H9 (cell line): ENCODE measurements around the gene HNRNPA3. TPM values are rescaled to one million over a fixed set of nuclear protein-coding genes. Genes with fewer than 3 reads are reported as not detected.
A peak's percentile ranks its signal among the peaks of the same experiment; 100 is the strongest.
"Not testable (repeated sequence)": the region's sequence is repeated elsewhere in the genome, so short reads cannot be mapped to it uniquely, and the experiment has no call there.

Experiments
- DNase-seq: peaks from one replicate; pipeline ENCODE4 v3.0.0-alpha.2; 2017
- H2AFZ ChIP-seq: one replicate; pipeline ENCODE4 v1.6.1; 2013; ENCODE audit warnings: mild to moderate bottlenecking, low read length, control low read depth, moderate library complexity
- H2AK5ac ChIP-seq: 2 replicates; pipeline ENCODE4 v1.6.1; 2013; ENCODE audit warnings: low read length, control low read depth, mixed read lengths; ENCODE audit not compliant: insufficient read length
- H2BK120ac ChIP-seq: one replicate; pipeline ENCODE4 v1.6.1; 2013; ENCODE audit warnings: low read depth, mild to moderate bottlenecking, low read length, control low read depth, inconsistent platforms; ENCODE audit not compliant: poor library complexity, severe bottlenecking
- H2BK12ac ChIP-seq: 2 replicates; pipeline ENCODE4 v1.6.1; 2013; ENCODE audit warnings: low read length, control low read depth, mixed read lengths, low read depth; ENCODE audit not compliant: insufficient read length
- H2BK15ac ChIP-seq: 2 replicates; pipeline ENCODE4 v1.6.1; 2013; ENCODE audit warnings: low read depth, low read length, control low read depth
- H2BK20ac ChIP-seq: one replicate; pipeline ENCODE4 v1.6.1; 2013; ENCODE audit warnings: low read depth, mild to moderate bottlenecking, low read length, control low read depth, inconsistent platforms; ENCODE audit not compliant: poor library complexity, severe bottlenecking
- H2BK5ac ChIP-seq: 2 replicates; pipeline ENCODE4 v1.6.1; 2013; ENCODE audit warnings: low read length, control low read depth, mixed read lengths; ENCODE audit not compliant: insufficient read length
- H3K14ac ChIP-seq: 2 replicates; pipeline ENCODE4 v1.6.1; 2013; ENCODE audit warnings: low read length, control low read depth; ENCODE audit not compliant: insufficient read depth
- H3K18ac ChIP-seq: 2 replicates; pipeline ENCODE4 v1.6.1; 2013; ENCODE audit warnings: low read depth, mild to moderate bottlenecking, mixed read lengths, low read length, control low read depth; ENCODE audit not compliant: insufficient read length
- H3K23ac ChIP-seq: 2 replicates; pipeline ENCODE4 v1.6.1; 2013; ENCODE audit warnings: low read length, control low read depth, mixed read lengths, low read depth; ENCODE audit not compliant: insufficient read length
- H3K23me2 ChIP-seq: 2 replicates; pipeline ENCODE4 v1.6.1; 2013; ENCODE audit warnings: low read depth, mild to moderate bottlenecking, mixed read lengths, low read length, control low read depth; ENCODE audit not compliant: insufficient read length, poor library complexity, severe bottlenecking
- H3K27ac ChIP-seq: 2 replicates; pipeline ENCODE4 v1.5.1; 2013; ENCODE audit warnings: low read length, control low read depth, mixed read lengths, low read depth; ENCODE audit not compliant: insufficient read length
- H3K27me3 ChIP-seq: 2 replicates; pipeline ENCODE4 v1.6.1; 2013; ENCODE audit warnings: low read length, control low read depth, inconsistent platforms; ENCODE audit not compliant: insufficient read depth
- H3K4ac ChIP-seq: 2 replicates; pipeline ENCODE4 v1.6.1; 2013; ENCODE audit warnings: low read depth, mild to moderate bottlenecking, control low read depth, inconsistent platforms, low read length, moderate library complexity
- H3K4me1 ChIP-seq: 2 replicates; pipeline ENCODE4 v1.6.1; 2013; ENCODE audit warnings: low read length, control low read depth, inconsistent platforms; ENCODE audit not compliant: insufficient read depth
- H3K4me2 ChIP-seq: 2 replicates; pipeline ENCODE4 v1.6.1; 2013; ENCODE audit warnings: low read length, control low read depth, mixed read lengths; ENCODE audit not compliant: insufficient read length, insufficient read depth
- H3K56ac ChIP-seq: 2 replicates; pipeline ENCODE4 v1.6.1; 2013; ENCODE audit warnings: low read depth, mild to moderate bottlenecking, mixed read lengths, low read length, control low read depth; ENCODE audit not compliant: insufficient read length
- H3K79me1 ChIP-seq: 2 replicates; pipeline ENCODE4 v1.6.1; 2013; ENCODE audit warnings: low read depth, mild to moderate bottlenecking, moderate library complexity, low read length, control low read depth, inconsistent platforms; ENCODE audit not compliant: insufficient read depth, poor library complexity, severe bottlenecking
- H3K79me2 ChIP-seq: 2 replicates; pipeline ENCODE4 v1.6.1; 2013; ENCODE audit warnings: low read length, control low read depth, inconsistent platforms; ENCODE audit not compliant: insufficient read depth
- H3K9ac ChIP-seq: 2 replicates; pipeline ENCODE4 v1.6.1; 2013; ENCODE audit warnings: low read length, control low read depth, mixed read lengths; ENCODE audit not compliant: insufficient read length; ENCODE audit errors: extremely low read depth
- H3K9me3 ChIP-seq: one replicate; pipeline ENCODE4 v1.6.1; 2013; ENCODE audit warnings: low read depth, low read length, inconsistent platforms; ENCODE audit not compliant: control insufficient read depth
- H3T11ph ChIP-seq: one replicate; pipeline ENCODE4 v1.6.1; 2013; ENCODE audit warnings: mild to moderate bottlenecking, low read length, control low read depth, inconsistent platforms
- H4K20me1 ChIP-seq: one replicate; pipeline ENCODE4 v1.6.1; 2013; ENCODE audit not compliant: control insufficient read depth, insufficient read length, insufficient read depth
- H4K5ac ChIP-seq: 2 replicates; pipeline ENCODE4 v1.6.1; 2013; ENCODE audit warnings: low read depth, mild to moderate bottlenecking, mixed read lengths, low read length, control low read depth; ENCODE audit not compliant: insufficient read length
- H4K8ac ChIP-seq: replicated peaks from 2 replicates; pipeline ENCODE4 v1.6.1; 2013; ENCODE audit warnings: low read length, control low read depth, mixed read lengths, low read depth; ENCODE audit not compliant: insufficient read length
- H4K91ac ChIP-seq: 2 replicates; pipeline ENCODE4 v1.6.1; 2013; ENCODE audit warnings: low read depth, mild to moderate bottlenecking, moderate library complexity, mixed read lengths, low read length, control low read depth; ENCODE audit not compliant: insufficient read length
- H3K27ac Mint-ChIP-seq, 3 experiments: 2 replicates in 2 of 3; 3 replicates in 1 of 3; pipeline ENCODE4 v1.8.0; 2020 to 2021; ENCODE audit warnings: mixed read lengths in 3 of 3, mild to moderate bottlenecking in 1 of 3, moderate library complexity in 1 of 3
- H3K27me3 Mint-ChIP-seq: 2 replicates; pipeline ENCODE4 v1.8.0; 2021; ENCODE audit warnings: low read depth, mild to moderate bottlenecking, moderate library complexity, mixed read lengths
- H3K36me3 Mint-ChIP-seq, 3 experiments: 2 replicates in 2 of 3; 3 replicates in 1 of 3; pipeline ENCODE4 v1.8.0; 2020 to 2021; ENCODE audit warnings: low read depth in 3 of 3, mixed read lengths in 3 of 3; ENCODE audit not compliant: insufficient read depth in 1 of 3
- H3K4me1 Mint-ChIP-seq, 2 experiments: 2 replicates each; pipeline ENCODE4 v1.8.0; 2020; ENCODE audit warnings: mixed read lengths in 2 of 2
- H3K4me3 Mint-ChIP-seq, 2 experiments: 2 replicates in 1 of 2; 3 replicates in 1 of 2; pipeline ENCODE4 v1.8.0; 2020 to 2021; ENCODE audit warnings: mild to moderate bottlenecking in 2 of 2, mixed read lengths in 2 of 2, moderate library complexity in 1 of 2
- H3K9me3 Mint-ChIP-seq, 2 experiments: 2 replicates in 1 of 2; 3 replicates in 1 of 2; pipeline ENCODE4 v1.8.0; 2020; ENCODE audit warnings: mild to moderate bottlenecking in 2 of 2, mixed read lengths in 2 of 2, moderate library complexity in 1 of 2
- WGBS: extraction: QIAGEN DNeasy Blood & Tissue Kit; methylation state at CpG from one replicate; pipeline ENCODE4 v1.1.7; 2013; ENCODE audit warnings: missing lambda C conversion rate, low lambda C conversion rate, mixed read lengths; ENCODE audit not compliant: insufficient read length; ENCODE audit errors: extremely low coverage; 5-methylcytosine and 5-hydroxymethylcytosine counted together
- total RNA-seq: library from RNA; stranded (reverse); gene quantifications from 2 replicates; pipeline ENCODE4 v1.2.1, GENCODE V29; 2021
- TF ChIP-seq, protein P1 (sequence below): fragments of 200-600 bp; sonication (generic); conservative IDR thresholded peaks from 3 replicates; pipeline ENCODE4 v1.8.0; 2021; ENCODE audit warnings: antibody characterized with exemption, mild to moderate bottlenecking

The HNRNPA3 gene
- total RNA-seq, 1 experiment from 2014 or later, result 405 TPM

DNA sequence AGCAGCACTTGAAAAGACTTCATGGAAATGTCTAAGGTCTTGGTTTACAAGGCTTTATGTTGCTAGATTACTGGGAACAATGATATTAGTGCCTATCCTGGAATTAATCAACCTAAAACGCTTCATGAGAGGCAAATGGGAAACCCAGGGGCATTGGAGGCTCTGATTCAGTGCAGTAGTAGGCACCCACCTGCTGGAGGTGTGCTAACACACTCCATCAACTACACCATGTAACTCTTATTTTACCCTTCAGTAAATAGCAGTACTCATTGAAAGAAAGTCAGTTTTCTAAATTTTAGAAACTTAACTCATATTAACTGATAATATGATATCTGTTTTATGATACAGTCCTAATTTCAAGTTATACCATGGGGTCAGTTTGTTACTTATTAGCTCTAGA is 17.4 kb upstream of the HNRNPA3 start:
- WGBS, result no CpG with 5 or more reads among the region's 1 CpG

DNA sequence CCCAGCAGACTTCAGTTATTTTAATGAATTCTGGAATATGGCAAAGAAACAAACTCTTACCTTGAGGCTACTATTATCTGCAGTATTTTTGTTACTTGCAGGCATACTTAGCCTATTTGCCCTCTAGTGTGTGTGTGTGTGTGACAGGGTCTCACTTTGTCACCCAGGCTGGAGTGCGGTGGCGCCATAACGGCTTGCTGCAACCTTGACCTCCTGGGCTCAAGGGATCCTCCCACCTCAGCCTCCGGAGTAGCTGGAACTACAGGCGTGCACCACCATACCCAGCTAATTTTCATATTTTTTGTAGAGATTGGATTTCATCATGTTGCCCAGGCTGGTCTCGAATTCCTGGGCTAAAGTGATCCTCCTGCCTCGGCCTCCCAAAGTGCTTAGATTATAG is 12.2 kb upstream of the HNRNPA3 start:
- not testable (repeated sequence) for H3K9ac ChIP-seq, H4K5ac ChIP-seq, H3K4me1 ChIP-seq, H3K9me3 ChIP-seq, H2BK15ac ChIP-seq, H3K27ac ChIP-seq, H3K27me3 ChIP-seq, H3K79me1 ChIP-seq, H3K18ac ChIP-seq, H3K79me2 ChIP-seq, H2AFZ ChIP-seq, H4K8ac ChIP-seq, H3T11ph ChIP-seq, H3K27me3 Mint-ChIP-seq, H3K4me2 ChIP-seq, H2BK5ac ChIP-seq, H2BK12ac ChIP-seq, H2BK20ac ChIP-seq, H3K23ac ChIP-seq, H3K9me3 Mint-ChIP-seq, DNase-seq, H3K14ac ChIP-seq, H3K36me3 Mint-ChIP-seq, H3K23me2 ChIP-seq, H3K56ac ChIP-seq, H3K27ac Mint-ChIP-seq, H4K91ac ChIP-seq, H3K4me3 Mint-ChIP-seq, H2AK5ac ChIP-seq, H2BK120ac ChIP-seq, H4K20me1 ChIP-seq, H3K4ac ChIP-seq
- H3K4me1 Mint-ChIP-seq, result peaks cover 18 to 21% of the 10 kb centered on the region in 2 experiments
- WGBS, result no CpG with 5 or more reads among the region's 7 CpGs

More for the DNA sequence above, 17.4 kb upstream of the HNRNPA3 start:
- no peak overlapping the region for H3K23ac ChIP-seq
- H2BK120ac ChIP-seq, result no peak overlapping the region
- no peak overlapping the region for H2BK5ac ChIP-seq
- Mint-ChIP-seq H3K27ac (no peak overlapping the region), H3K4me1 (no peaks in the 10 kb centered on the region), H3K4me3 (no peak overlapping the region), H3K36me3 (no peaks in the 10 kb centered on the region), H3K9me3 (no peaks in the 10 kb centered on the region), H3K27me3 (no peaks in the 10 kb centered on the region)
- no peaks in the 10 kb centered on the region for H3K23me2 ChIP-seq
- H2AFZ ChIP-seq, result no peak overlapping the region
- H3K9me3 ChIP-seq, result no peaks in the 10 kb centered on the region
- H3K27ac ChIP-seq, result no peak overlapping the region
- no peaks in the 10 kb centered on the region for H3K27me3 ChIP-seq
- TF ChIP-seq, protein P1, sequence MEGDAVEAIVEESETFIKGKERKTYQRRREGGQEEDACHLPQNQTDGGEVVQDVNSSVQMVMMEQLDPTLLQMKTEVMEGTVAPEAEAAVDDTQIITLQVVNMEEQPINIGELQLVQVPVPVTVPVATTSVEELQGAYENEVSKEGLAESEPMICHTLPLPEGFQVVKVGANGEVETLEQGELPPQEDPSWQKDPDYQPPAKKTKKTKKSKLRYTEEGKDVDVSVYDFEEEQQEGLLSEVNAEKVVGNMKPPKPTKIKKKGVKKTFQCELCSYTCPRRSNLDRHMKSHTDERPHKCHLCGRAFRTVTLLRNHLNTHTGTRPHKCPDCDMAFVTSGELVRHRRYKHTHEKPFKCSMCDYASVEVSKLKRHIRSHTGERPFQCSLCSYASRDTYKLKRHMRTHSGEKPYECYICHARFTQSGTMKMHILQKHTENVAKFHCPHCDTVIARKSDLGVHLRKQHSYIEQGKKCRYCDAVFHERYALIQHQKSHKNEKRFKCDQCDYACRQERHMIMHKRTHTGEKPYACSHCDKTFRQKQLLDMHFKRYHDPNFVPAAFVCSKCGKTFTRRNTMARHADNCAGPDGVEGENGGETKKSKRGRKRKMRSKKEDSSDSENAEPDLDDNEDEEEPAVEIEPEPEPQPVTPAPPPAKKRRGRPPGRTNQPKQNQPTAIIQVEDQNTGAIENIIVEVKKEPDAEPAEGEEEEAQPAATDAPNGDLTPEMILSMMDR, result peak; percentile 53
- H3K9ac ChIP-seq, result no peak overlapping the region
- no peak overlapping the region for H4K8ac ChIP-seq
- no peak overlapping the region for H3T11ph ChIP-seq
- H2BK20ac ChIP-seq, result no peak overlapping the region
- H3K4ac ChIP-seq, result no peak overlapping the region
- H4K5ac ChIP-seq, result no peak overlapping the region
- H3K56ac ChIP-seq, result no peak overlapping the region
- no peak overlapping the region for H2AK5ac ChIP-seq
- H2BK15ac ChIP-seq, result no peak overlapping the region
- no peak overlapping the region for H3K4me2 ChIP-seq
- no peak overlapping the region for H3K14ac ChIP-seq
- no peak overlapping the region for H2BK12ac ChIP-seq
- no peaks in the 10 kb centered on the region for H3K79me1 ChIP-seq
- H3K18ac ChIP-seq, result no peak overlapping the region
- H3K4me1 ChIP-seq, result no peaks in the 10 kb centered on the region
- no peaks in the 10 kb centered on the region for H3K79me2 ChIP-seq
- no peak overlapping the region for H4K91ac ChIP-seq
- H4K20me1 ChIP-seq, result no peaks in the 10 kb centered on the region
- DNase-seq, result no peak
